H1 (cell line): ENCODE data around the gene MMADHC. TPM values are rescaled to one million over a fixed set of nuclear protein-coding genes. Genes with fewer than 3 reads are reported as not detected.

Experiments used
- EP300 ChIP-seq, 2 experiments: IDR thresholded peaks; 1 replicate in 1 of 2; 2 replicates in 1 of 2; pipeline ENCODE4 v1.6.1; 2011 to 2012; ENCODE audit warnings: low read depth in 2 of 2, low read length in 2 of 2, mild to moderate bottlenecking in 2 of 2, borderline replicate concordance in 1 of 2, inconsistent platforms in 1 of 2, moderate library complexity in 1 of 2
- GTF2F1 ChIP-seq: IDR thresholded peaks from 2 replicates; pipeline ENCODE4 v1.6.1; 2012; ENCODE audit warnings: low read depth, low read length, improper control_type of control experiment, borderline replicate concordance
- HDAC2 ChIP-seq, 2 experiments: fragments of 300-600 bp in 1 of 2; sonication (generic) in 1 of 2; IDR thresholded peaks; 2 replicates each; pipeline ENCODE4 v1.6.1; 2011 to 2012; ENCODE audit warnings: low read depth in 2 of 2, low read length in 2 of 2, mild to moderate bottlenecking in 2 of 2, moderate library complexity in 2 of 2, borderline replicate concordance in 1 of 2, inconsistent platforms in 1 of 2
- JUN ChIP-seq: IDR thresholded peaks from 2 replicates; pipeline ENCODE4 v1.6.1; 2011; ENCODE audit warnings: low read depth, mild to moderate bottlenecking, improper control_type of control experiment, low read length
- KDM1A ChIP-seq: fragments of 200-600, 300-600 bp; sonication (generic); IDR thresholded peaks from 2 replicates; pipeline ENCODE4 v1.7.1; 2016; ENCODE audit warnings: mild to moderate bottlenecking, low read length, borderline replicate concordance
- RAD21 ChIP-seq, 2 experiments: IDR thresholded peaks in 1 of 2; conservative IDR thresholded peaks in 1 of 2; 2 replicates each; pipeline ENCODE4 v1.6.1; 2011; ENCODE audit warnings: low read depth in 2 of 2, low read length in 2 of 2, improper control_type of control experiment in 1 of 2, inconsistent platforms in 1 of 2, mild to moderate bottlenecking in 1 of 2, moderate library complexity in 1 of 2
- RXRA ChIP-seq: IDR thresholded peaks from 2 replicates; pipeline ENCODE4 v1.6.1; 2011; ENCODE audit warnings: low read depth, mild to moderate bottlenecking, low read length, moderate library complexity; ENCODE audit not compliant: insufficient read depth
- SIRT6 ChIP-seq: IDR thresholded peaks from one replicate; pipeline ENCODE4 v1.7.1; 2012; ENCODE audit warnings: low read length, inconsistent platforms
- SP2 ChIP-seq: IDR thresholded peaks from 2 replicates; pipeline ENCODE4 v1.6.1; 2012; ENCODE audit warnings: mild to moderate bottlenecking, low read length, inconsistent platforms
- TBP ChIP-seq: IDR thresholded peaks from 2 replicates; pipeline ENCODE4 v1.6.1; 2011; ENCODE audit warnings: low read depth, low read length, improper control_type of control experiment
- polyA plus RNA-seq, 7 experiments: library from polyadenylated mRNA; depleted of rRNA in 3 of 7; stranded (reverse) in 5 of 7; unstranded in 2 of 7; fragments of >200 nt in 5 of 7; fragments of 200-250 nt in 2 of 7; gene quantifications; 1 replicate in 5 of 7; 2 replicates in 1 of 7; 4 replicates in 1 of 7; pipeline versions ENCODE4 v1.2.1 to v1.2.3, GENCODE V29; 2011 to 2013; ENCODE audit warnings: missing spikeins in 2 of 7, mixed read lengths in 2 of 7
- total RNA-seq: library from RNA; stranded (reverse); fragmentation: NEBNext Ultra II Directional; extraction: Animal tissue kit (Norgen Biotek cat#: 25700); gene quantifications from 2 replicates; pipeline ENCODE4 v1.2.1, GENCODE V29; 2021
- TF ChIP-seq, protein P1 (sequence below): fragments of 300-600 bp; sonication (generic); IDR thresholded peaks from 2 replicates; pipeline ENCODE4 v1.7.1; 2012; ENCODE audit warnings: low read length, moderate library complexity, mild to moderate bottlenecking, inconsistent platforms; ENCODE audit not compliant: insufficient replicate concordance

The MMADHC gene
- total and polyA plus RNA-seq, 2 of the 8 experiments (the other 6 are each of a cell fraction or from before 2014, with no cell fraction given): 61.1 to 130 TPM

DNA sequence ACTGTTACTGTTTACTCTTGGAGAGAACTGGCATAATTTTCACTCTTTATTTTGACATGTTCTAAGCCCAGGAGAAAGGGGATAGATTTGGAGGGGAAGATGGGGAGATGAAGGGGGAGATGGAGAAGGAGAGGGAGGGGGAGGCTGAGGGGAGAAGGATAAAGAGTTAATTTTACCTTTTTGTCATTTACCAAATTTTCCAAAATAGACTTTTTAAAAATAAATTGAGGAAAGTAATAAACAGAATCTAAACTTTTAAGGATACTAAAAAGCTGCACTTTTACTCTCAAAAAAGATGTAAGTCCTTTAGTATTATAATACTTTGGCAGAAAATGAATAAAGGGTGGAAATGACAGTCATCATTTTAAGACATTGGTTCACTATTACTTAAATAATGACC lies 12.3 kb downstream of the MMADHC start (continued):
- TF ChIP-seq, protein P1, sequence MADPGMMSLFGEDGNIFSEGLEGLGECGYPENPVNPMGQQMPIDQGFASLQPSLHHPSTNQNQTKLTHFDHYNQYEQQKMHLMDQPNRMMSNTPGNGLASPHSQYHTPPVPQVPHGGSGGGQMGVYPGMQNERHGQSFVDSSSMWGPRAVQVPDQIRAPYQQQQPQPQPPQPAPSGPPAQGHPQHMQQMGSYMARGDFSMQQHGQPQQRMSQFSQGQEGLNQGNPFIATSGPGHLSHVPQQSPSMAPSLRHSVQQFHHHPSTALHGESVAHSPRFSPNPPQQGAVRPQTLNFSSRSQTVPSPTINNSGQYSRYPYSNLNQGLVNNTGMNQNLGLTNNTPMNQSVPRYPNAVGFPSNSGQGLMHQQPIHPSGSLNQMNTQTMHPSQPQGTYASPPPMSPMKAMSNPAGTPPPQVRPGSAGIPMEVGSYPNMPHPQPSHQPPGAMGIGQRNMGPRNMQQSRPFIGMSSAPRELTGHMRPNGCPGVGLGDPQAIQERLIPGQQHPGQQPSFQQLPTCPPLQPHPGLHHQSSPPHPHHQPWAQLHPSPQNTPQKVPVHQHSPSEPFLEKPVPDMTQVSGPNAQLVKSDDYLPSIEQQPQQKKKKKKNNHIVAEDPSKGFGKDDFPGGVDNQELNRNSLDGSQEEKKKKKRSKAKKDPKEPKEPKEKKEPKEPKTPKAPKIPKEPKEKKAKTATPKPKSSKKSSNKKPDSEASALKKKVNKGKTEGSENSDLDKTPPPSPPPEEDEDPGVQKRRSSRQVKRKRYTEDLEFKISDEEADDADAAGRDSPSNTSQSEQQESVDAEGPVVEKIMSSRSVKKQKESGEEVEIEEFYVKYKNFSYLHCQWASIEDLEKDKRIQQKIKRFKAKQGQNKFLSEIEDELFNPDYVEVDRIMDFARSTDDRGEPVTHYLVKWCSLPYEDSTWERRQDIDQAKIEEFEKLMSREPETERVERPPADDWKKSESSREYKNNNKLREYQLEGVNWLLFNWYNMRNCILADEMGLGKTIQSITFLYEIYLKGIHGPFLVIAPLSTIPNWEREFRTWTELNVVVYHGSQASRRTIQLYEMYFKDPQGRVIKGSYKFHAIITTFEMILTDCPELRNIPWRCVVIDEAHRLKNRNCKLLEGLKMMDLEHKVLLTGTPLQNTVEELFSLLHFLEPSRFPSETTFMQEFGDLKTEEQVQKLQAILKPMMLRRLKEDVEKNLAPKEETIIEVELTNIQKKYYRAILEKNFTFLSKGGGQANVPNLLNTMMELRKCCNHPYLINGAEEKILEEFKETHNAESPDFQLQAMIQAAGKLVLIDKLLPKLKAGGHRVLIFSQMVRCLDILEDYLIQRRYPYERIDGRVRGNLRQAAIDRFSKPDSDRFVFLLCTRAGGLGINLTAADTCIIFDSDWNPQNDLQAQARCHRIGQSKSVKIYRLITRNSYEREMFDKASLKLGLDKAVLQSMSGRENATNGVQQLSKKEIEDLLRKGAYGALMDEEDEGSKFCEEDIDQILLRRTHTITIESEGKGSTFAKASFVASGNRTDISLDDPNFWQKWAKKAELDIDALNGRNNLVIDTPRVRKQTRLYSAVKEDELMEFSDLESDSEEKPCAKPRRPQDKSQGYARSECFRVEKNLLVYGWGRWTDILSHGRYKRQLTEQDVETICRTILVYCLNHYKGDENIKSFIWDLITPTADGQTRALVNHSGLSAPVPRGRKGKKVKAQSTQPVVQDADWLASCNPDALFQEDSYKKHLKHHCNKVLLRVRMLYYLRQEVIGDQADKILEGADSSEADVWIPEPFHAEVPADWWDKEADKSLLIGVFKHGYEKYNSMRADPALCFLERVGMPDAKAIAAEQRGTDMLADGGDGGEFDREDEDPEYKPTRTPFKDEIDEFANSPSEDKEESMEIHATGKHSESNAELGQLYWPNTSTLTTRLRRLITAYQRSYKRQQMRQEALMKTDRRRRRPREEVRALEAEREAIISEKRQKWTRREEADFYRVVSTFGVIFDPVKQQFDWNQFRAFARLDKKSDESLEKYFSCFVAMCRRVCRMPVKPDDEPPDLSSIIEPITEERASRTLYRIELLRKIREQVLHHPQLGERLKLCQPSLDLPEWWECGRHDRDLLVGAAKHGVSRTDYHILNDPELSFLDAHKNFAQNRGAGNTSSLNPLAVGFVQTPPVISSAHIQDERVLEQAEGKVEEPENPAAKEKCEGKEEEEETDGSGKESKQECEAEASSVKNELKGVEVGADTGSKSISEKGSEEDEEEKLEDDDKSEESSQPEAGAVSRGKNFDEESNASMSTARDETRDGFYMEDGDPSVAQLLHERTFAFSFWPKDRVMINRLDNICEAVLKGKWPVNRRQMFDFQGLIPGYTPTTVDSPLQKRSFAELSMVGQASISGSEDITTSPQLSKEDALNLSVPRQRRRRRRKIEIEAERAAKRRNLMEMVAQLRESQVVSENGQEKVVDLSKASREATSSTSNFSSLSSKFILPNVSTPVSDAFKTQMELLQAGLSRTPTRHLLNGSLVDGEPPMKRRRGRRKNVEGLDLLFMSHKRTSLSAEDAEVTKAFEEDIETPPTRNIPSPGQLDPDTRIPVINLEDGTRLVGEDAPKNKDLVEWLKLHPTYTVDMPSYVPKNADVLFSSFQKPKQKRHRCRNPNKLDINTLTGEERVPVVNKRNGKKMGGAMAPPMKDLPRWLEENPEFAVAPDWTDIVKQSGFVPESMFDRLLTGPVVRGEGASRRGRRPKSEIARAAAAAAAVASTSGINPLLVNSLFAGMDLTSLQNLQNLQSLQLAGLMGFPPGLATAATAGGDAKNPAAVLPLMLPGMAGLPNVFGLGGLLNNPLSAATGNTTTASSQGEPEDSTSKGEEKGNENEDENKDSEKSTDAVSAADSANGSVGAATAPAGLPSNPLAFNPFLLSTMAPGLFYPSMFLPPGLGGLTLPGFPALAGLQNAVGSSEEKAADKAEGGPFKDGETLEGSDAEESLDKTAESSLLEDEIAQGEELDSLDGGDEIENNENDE: no peak
- no peak for TF ChIP-seq SIRT6
- TF ChIP-seq SP2: no peak
- no peak for TF ChIP-seq GTF2F1
- TF ChIP-seq EP300 (IDR thresholded peaks at IDR 0.05; ENCODE audit: borderline replicate concordance in 1 of 2, low read depth in 2 of 2, low read length in 2 of 2): no peak
- TF ChIP-seq JUN: no peak
- TF ChIP-seq HDAC2 (IDR thresholded peaks at IDR 0.05; ENCODE audit: borderline replicate concordance in 1 of 2, low read depth in 2 of 2, low read length in 2 of 2): no peak
- no peak for TF ChIP-seq KDM1A
- no peak for TF ChIP-seq RXRA
- no peak for TF ChIP-seq RAD21 (IDR thresholded peaks at IDR 0.05 in 1 of 2, conservative IDR thresholded peaks at IDR 0.05 in 1 of 2; ENCODE audit: low read depth in 2 of 2, low read length in 2 of 2)
- no peak for TF ChIP-seq TBP
